Gastroesophageal sphincter (tissue), 3 donors: ENCODE results near the gene ATG13.

ENCODE experiments used
- CTCF ChIP-seq, 4 experiments: fragments of 200-600 bp in 2 of 4; fragments of 450-650 bp in 2 of 4; sonication (generic) in 1 of 4; IDR thresholded peaks; one replicate each; pipeline ENCODE4 v1.5.1; 2017 to 2019; ENCODE audit warnings: antibody characterized with exemption in 4 of 4, mild to moderate bottlenecking in 2 of 4, moderate library complexity in 2 of 4
- EP300 ChIP-seq: sonication (generic); formaldehyde crosslinking; IDR thresholded peaks from one replicate; pipeline ENCODE4 v1.6.1; 2017; ENCODE audit warnings: antibody characterized with exemption, mild to moderate bottlenecking
- POLR2A ChIP-seq, 2 donors: fragments of 450-650 bp; IDR thresholded peaks; one replicate each; pipeline ENCODE4 v1.6.1; 2017; ENCODE audit warnings: antibody characterized with exemption in 2 of 2, mild to moderate bottlenecking in 2 of 2, moderate library complexity in 1 of 2

GRCh38 chr11:46600194-46600960 lies 17.0 kb upstream of the ATG13 start:
- no peak for TF ChIP-seq POLR2A (IDR thresholded peaks at IDR 0.05)
- no peak for TF ChIP-seq CTCF (IDR thresholded peaks at IDR 0.05)
- TF ChIP-seq EP300 = no peak
